Keratinocyte (primary cell): ENCODE results near the gene AVPR2. TPM values are rescaled to one million over a fixed set of nuclear protein-coding genes. Genes with fewer than 3 reads are reported as not detected.

ENCODE experiments used
- DNase-seq: peaks from one replicate; pipeline ENCODE4 v3.0.0-alpha.2; 2011; ENCODE audit warnings: low read depth, missing footprints, low spot score
- FAIRE-seq: peaks from 2 replicates; lab custom pipeline; 2011; peaks lifted over from hg19 to GRCh38; lab: Jason Lieb, UNC
- H2AFZ ChIP-seq: 2 replicates; pipeline ENCODE4 v1.6.0; 2012; ENCODE audit warnings: low read length, control low read depth, inconsistent platforms; ENCODE audit not compliant: control insufficient read depth
- H3K27ac ChIP-seq: 2 replicates; pipeline ENCODE4 v1.5.1; 2011; ENCODE audit warnings: low read length; ENCODE audit not compliant: control insufficient read depth, insufficient read depth
- H3K27me3 ChIP-seq: 3 replicates; pipeline ENCODE4 v1.6.0; 2011; ENCODE audit warnings: low read length; ENCODE audit not compliant: control insufficient read depth, insufficient read depth; ENCODE audit errors: extremely low read depth
- H3K36me3 ChIP-seq, 2 experiments: 2 replicates in 1 of 2; 3 replicates in 1 of 2; pipeline ENCODE4 v1.5.1; 2011; ENCODE audit warnings: low read length in 2 of 2, mild to moderate bottlenecking in 1 of 2; ENCODE audit not compliant: control insufficient read depth in 2 of 2, insufficient read depth in 2 of 2; ENCODE audit errors: extremely low read depth in 1 of 2
- H3K4me1 ChIP-seq: 3 replicates; pipeline ENCODE4 v1.5.1; 2011; ENCODE audit warnings: low read length; ENCODE audit not compliant: control insufficient read depth, insufficient read depth; ENCODE audit errors: extremely low read depth
- H3K4me2 ChIP-seq: 3 replicates; pipeline ENCODE4 v1.6.0; 2011; ENCODE audit warnings: low read depth, low read length; ENCODE audit not compliant: control insufficient read depth, insufficient read depth; ENCODE audit errors: extremely low read depth
- H3K4me3 ChIP-seq, 3 experiments: fragments of 200-600 bp in 1 of 3; sonication (generic) in 1 of 3; 2 replicates in 2 of 3; 3 replicates in 1 of 3; pipeline ENCODE4 v1.5.1; 2011 to 2016; ENCODE audit warnings: low read length in 3 of 3, mild to moderate bottlenecking in 3 of 3, control low read depth in 2 of 3, inconsistent platforms in 1 of 3, low read depth in 1 of 3, mixed read lengths in 1 of 3, mixed run types in 1 of 3, moderate library complexity in 1 of 3; ENCODE audit not compliant: control insufficient read depth in 2 of 3, insufficient read depth in 2 of 3; ENCODE audit errors: extremely low read depth in 1 of 3
- H3K79me2 ChIP-seq: 2 replicates; pipeline ENCODE4 v1.6.0; 2012; ENCODE audit warnings: low read length; ENCODE audit not compliant: control insufficient read depth, insufficient read depth
- H3K9ac ChIP-seq: 3 replicates; pipeline ENCODE4 v1.6.0; 2011; ENCODE audit warnings: low read length; ENCODE audit not compliant: control insufficient read depth, insufficient read depth; ENCODE audit errors: extremely low read depth
- H3K9me1 ChIP-seq: 3 replicates; pipeline ENCODE4 v1.6.0; 2011; ENCODE audit warnings: low read length; ENCODE audit not compliant: control insufficient read depth, insufficient read depth; ENCODE audit errors: extremely low read depth
- H3K9me3 ChIP-seq: 2 replicates; pipeline ENCODE4 v1.5.1; 2012; ENCODE audit warnings: low read depth, low read length; ENCODE audit not compliant: control insufficient read depth
- H4K20me1 ChIP-seq: 3 replicates; pipeline ENCODE4 v1.6.0; 2011; ENCODE audit warnings: low read length; ENCODE audit not compliant: control insufficient read depth, insufficient read depth; ENCODE audit errors: extremely low read depth
- EZH2 ChIP-seq: IDR thresholded peaks from one replicate; pipeline ENCODE4 v1.6.1; 2012; ENCODE audit warnings: inconsistent platforms, mild to moderate bottlenecking, low read length, moderate library complexity
- dilution Hi-C: fragments of 300-500 bp; cut with MboI; formaldehyde crosslinking; loops from one replicate; pipeline ENCODE4 v1.7.0; 2020; ENCODE audit warnings: low sequenced_read_pairs; ENCODE audit not compliant: extremely low pct_ligation_motif_present
- polyA plus RNA-seq, 5 experiments: library from polyadenylated mRNA; depleted of rRNA in 3 of 5; stranded (reverse) in 3 of 5; stranded (forward) in 1 of 5; unstranded in 1 of 5; fragments of >200 nt; gene quantifications; 1 replicate in 1 of 5; 2 replicates in 3 of 5; 3 replicates in 1 of 5; pipeline versions ENCODE4 v1.2.1 to v1.2.3, GENCODE V29; 2011 to 2012; ENCODE audit warnings: missing spikeins in 2 of 5, low read depth in 1 of 5, low replicate concordance in 1 of 5
- TF ChIP-seq, protein P1 (sequence below), 3 experiments: IDR thresholded peaks in 1 of 3; conservative IDR thresholded peaks in 1 of 3; optimal IDR thresholded peaks in 1 of 3; 2 replicates in 2 of 3; 3 replicates in 1 of 3; pipeline versions ENCODE3 to v1.5.1; 2011; ENCODE audit warnings: low read length in 3 of 3, mild to moderate bottlenecking in 3 of 3, moderate library complexity in 2 of 3, control low read depth in 1 of 3, inconsistent platforms in 1 of 3; ENCODE audit not compliant: insufficient read depth in 2 of 3; ENCODE audit errors: extremely low read depth in 1 of 3

The AVPR2 gene
- polyA plus RNA-seq, 1 donor (not counting 4 experiments of a cell fraction or from before 2014, with no cell fraction given): not detected

DNA sequence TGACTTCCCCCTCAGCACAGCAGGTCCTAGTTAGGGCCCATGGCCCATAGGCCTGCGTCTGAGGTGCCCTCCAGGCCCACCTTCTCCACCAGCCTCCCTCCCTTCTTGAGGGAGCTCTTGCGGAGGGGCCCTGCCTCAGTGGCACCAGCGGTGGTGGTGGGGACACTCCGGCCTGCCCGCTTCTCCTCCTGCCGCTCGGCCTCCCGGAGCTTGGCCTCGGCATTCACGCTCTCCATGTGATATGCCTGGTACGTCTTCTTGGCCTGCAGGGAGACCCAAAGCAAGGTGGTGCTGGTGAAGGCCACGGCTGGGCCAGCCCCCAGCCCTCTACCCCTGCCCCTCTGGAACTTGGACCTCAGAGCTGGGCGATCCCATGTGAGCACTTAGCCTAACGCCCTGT is 16.1 kb downstream of the AVPR2 start:
- Histone ChIP-seq H3K4me2 (no peak overlapping the region), H3K9me3 (no peaks in the 10 kb centered on the region), H3K4me3 (no peak overlapping the region), H3K27me3 (no peaks in the 10 kb centered on the region), H2AFZ (no peak overlapping the region), H3K79me2 (no peaks in the 10 kb centered on the region), H3K9ac (no peak overlapping the region), H3K4me1 (peaks cover 16% of the 10 kb centered on the region), H3K36me3 (no peaks in the 10 kb centered on the region), H3K9me1 (no peaks in the 10 kb centered on the region), H3K27ac (no peak overlapping the region), H4K20me1 (no peaks in the 10 kb centered on the region)
- DNase-seq: no peak
- dilution Hi-C loops: no loop called here
- TF ChIP-seq, protein P1, sequence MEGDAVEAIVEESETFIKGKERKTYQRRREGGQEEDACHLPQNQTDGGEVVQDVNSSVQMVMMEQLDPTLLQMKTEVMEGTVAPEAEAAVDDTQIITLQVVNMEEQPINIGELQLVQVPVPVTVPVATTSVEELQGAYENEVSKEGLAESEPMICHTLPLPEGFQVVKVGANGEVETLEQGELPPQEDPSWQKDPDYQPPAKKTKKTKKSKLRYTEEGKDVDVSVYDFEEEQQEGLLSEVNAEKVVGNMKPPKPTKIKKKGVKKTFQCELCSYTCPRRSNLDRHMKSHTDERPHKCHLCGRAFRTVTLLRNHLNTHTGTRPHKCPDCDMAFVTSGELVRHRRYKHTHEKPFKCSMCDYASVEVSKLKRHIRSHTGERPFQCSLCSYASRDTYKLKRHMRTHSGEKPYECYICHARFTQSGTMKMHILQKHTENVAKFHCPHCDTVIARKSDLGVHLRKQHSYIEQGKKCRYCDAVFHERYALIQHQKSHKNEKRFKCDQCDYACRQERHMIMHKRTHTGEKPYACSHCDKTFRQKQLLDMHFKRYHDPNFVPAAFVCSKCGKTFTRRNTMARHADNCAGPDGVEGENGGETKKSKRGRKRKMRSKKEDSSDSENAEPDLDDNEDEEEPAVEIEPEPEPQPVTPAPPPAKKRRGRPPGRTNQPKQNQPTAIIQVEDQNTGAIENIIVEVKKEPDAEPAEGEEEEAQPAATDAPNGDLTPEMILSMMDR (optimal IDR thresholded peaks at IDR 0.05 in 1 of 3, IDR thresholded peaks at IDR 0.05 in 1 of 3, conservative IDR thresholded peaks at IDR 0.05 in 1 of 3; ENCODE audit: extremely low read depth in 1 of 3, insufficient read depth in 2 of 3, low read length in 3 of 3): no peak
- TF ChIP-seq EZH2: no peak
- FAIRE-seq: no peak

DNA sequence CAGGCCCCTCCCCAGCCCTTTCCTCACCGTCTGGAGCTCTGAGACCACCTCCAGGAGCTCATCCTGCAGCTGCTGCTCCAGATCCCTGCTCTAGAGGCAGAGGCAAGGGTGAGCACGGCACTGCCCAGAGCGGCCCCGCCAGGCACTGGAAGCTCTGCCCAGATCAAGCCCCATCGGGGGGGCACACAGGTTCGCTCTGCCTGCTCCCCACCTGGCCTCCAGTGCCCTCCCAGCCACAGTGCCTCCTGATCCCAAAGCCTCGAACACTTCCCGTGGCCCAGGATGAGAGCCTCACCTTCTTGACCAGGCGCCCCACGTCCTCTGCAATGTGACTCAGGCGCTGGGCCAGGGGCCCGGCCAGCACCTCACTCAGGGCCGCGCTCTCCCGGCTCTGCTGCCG is 16.6 kb downstream of the AVPR2 start:
- H3K4me3 ChIP-seq: no peak overlapping the region

More for the DNA sequence above, 16.6 kb downstream of the AVPR2 start:
- no peaks in the 10 kb centered on the region for H3K9me1 ChIP-seq
- DNase-seq (no peak), FAIRE-seq (no peak)
- dilution Hi-C loops: no loop called here
- no peaks in the 10 kb centered on the region for H3K27me3 ChIP-seq
- no peak overlapping the region for H3K9ac ChIP-seq
- no peak overlapping the region for H3K27ac ChIP-seq
- H3K79me2 ChIP-seq: no peaks in the 10 kb centered on the region
- H4K20me1 ChIP-seq: no peaks in the 10 kb centered on the region
- no peaks in the 10 kb centered on the region for H3K9me3 ChIP-seq
- H3K4me1 ChIP-seq: peaks cover 16% of the 10 kb centered on the region
- no peak overlapping the region for H2AFZ ChIP-seq
- TF ChIP-seq EZH2: no peak
- TF ChIP-seq, protein P1 (optimal IDR thresholded peaks at IDR 0.05 in 1 of 3, IDR thresholded peaks at IDR 0.05 in 1 of 3, conservative IDR thresholded peaks at IDR 0.05 in 1 of 3; ENCODE audit: extremely low read depth in 1 of 3, insufficient read depth in 2 of 3, low read length in 3 of 3): no peak
- no peaks in the 10 kb centered on the region for H3K36me3 ChIP-seq
- H3K4me2 ChIP-seq: peak overlapping the region; percentile 37
